K562 (cell line): ENCODE data around the gene DLST. TPM values are rescaled to one million over a fixed set of nuclear protein-coding genes. Genes with fewer than 3 reads are reported as not detected.

ENCODE experiments used
- CBX3 ChIP-seq, 2 experiments: IDR thresholded peaks; 1 replicate in 1 of 2; 2 replicates in 1 of 2; pipeline ENCODE4 v1.6.1; 2012; ENCODE audit warnings: inconsistent platforms in 2 of 2, low read length in 2 of 2, borderline replicate concordance in 1 of 2, control low read depth in 1 of 2
- CREB3L1 ChIP-seq: fragments of 450-650 bp; IDR thresholded peaks from 2 replicates; pipeline ENCODE4 v1.6.1; 2014; ENCODE audit warnings: low read depth, mild to moderate bottlenecking, moderate library complexity, borderline replicate concordance
- JUND ChIP-seq, 2 experiments: IDR thresholded peaks; 2 replicates in 1 of 2; 3 replicates in 1 of 2; pipeline ENCODE4 v1.6.1; 2011; ENCODE audit warnings: borderline replicate concordance in 2 of 2, low read depth in 2 of 2, low read length in 2 of 2, improper control_type of control experiment in 1 of 2, missing biosample characterization in 1 of 2, missing genetic modification characterization in 1 of 2, missing genetic modification reagents in 1 of 2
- NELFE ChIP-seq: IDR thresholded peaks from 2 replicates; pipeline ENCODE4 v1.6.1; 2011; ENCODE audit warnings: mild to moderate bottlenecking; ENCODE audit not compliant: insufficient read depth, insufficient read length
- NONO ChIP-seq, 2 experiments: fragments of 200-400 bp in 1 of 2; fragments of 450-650 bp in 1 of 2; formaldehyde crosslinking in 1 of 2; IDR thresholded peaks; 2 replicates each; pipeline ENCODE4 v1.6.1; 2017; ENCODE audit warnings: low read depth in 2 of 2, mild to moderate bottlenecking in 2 of 2, moderate library complexity in 2 of 2, low read length in 1 of 2
- NR0B1 ChIP-seq: fragments of 450-650 bp; IDR thresholded peaks from one replicate; pipeline ENCODE4 v1.6.1; 2018; ENCODE audit warnings: mild to moderate bottlenecking, moderate library complexity; ENCODE audit not compliant: partially characterized antibody
- SAFB ChIP-seq: fragments of 200-400 bp; formaldehyde crosslinking; IDR thresholded peaks from 2 replicates; pipeline ENCODE4 v1.6.1; 2017; ENCODE audit warnings: low read depth, low read length, borderline replicate concordance
- SETDB1 ChIP-seq: IDR thresholded peaks from one replicate; pipeline ENCODE4 v1.6.1; 2012; ENCODE audit warnings: low read length, control low read depth, inconsistent platforms
- SMARCA4 ChIP-seq: fragments of 450-650 bp; IDR thresholded peaks from 2 replicates; pipeline ENCODE4 v1.6.1; 2016
- SMC3 ChIP-seq: conservative IDR thresholded peaks from 2 replicates; pipeline ENCODE4 v1.6.1; 2011; ENCODE audit warnings: low read depth, low read length, improper control_type of control experiment; ENCODE audit not compliant: insufficient read depth
- STAT5A ChIP-seq: IDR thresholded peaks from 2 replicates; pipeline ENCODE4 v1.6.1; 2012; ENCODE audit warnings: low read length, inconsistent platforms, borderline replicate concordance
- SUPT5H ChIP-seq: fragments of 450-650 bp; IDR thresholded peaks from 2 replicates; pipeline ENCODE4 v1.6.1; 2016
- TGIF2 ChIP-seq: sonication (generic); formaldehyde crosslinking; IDR thresholded peaks from 2 replicates; pipeline ENCODE4 v1.8.1; 2022; ENCODE audit warnings: mild to moderate bottlenecking, missing genetic modification reagents, moderate library complexity
- ZNF444 ChIP-seq: fragments of 250-450 bp; sonication (Bioruptor Pico); IDR thresholded peaks from 2 replicates; pipeline ENCODE4 v1.4.0; 2020; ENCODE audit warnings: mild to moderate bottlenecking, moderate library complexity
- polyA plus RNA-seq, 8 experiments: library from polyadenylated mRNA; depleted of rRNA in 4 of 8; stranded (reverse) in 5 of 8; unstranded in 3 of 8; fragments of >200 nt; fragmentation: Nextera tagmentation in 2 of 8; fragmentation: Illumina TruSeq in 1 of 8; extraction: Ambion mirVana in 2 of 8; extraction: Trizol in 1 of 8; gene quantifications; 2 replicates each; pipeline versions ENCODE4 v1.2.1 to v1.2.3, GENCODE V29; 2011 to 2014; ENCODE audit warnings: inconsistent platforms in 1 of 8, missing spikeins in 1 of 8
- total RNA-seq, 7 experiments: library from RNA; depleted of rRNA in 6 of 7; stranded (reverse); fragments of >200 nt in 6 of 7; fragmentation: Illumina TruSeq in 2 of 7; extraction: Trizol in 2 of 7; gene quantifications; 2 replicates each; pipeline versions ENCODE4 v1.2.1 to v1.2.3, GENCODE V29; 2011 to 2021; ENCODE audit warnings: low replicate concordance in 1 of 7
- TF ChIP-seq, protein P1 (sequence below), 2 experiments: fragments of 450-650 bp; conservative IDR thresholded peaks; 2 replicates each; pipeline ENCODE4 v1.6.1; 2017; ENCODE audit warnings: mild to moderate bottlenecking in 2 of 2, moderate library complexity in 2 of 2
- TF ChIP-seq, protein P2 (sequence below): IDR thresholded peaks from 2 replicates; pipeline ENCODE4 v1.6.1; 2016; ENCODE audit warnings: missing genetic modification characterization, missing compliant biosample characterization

The DLST gene
- total and polyA plus RNA-seq, 9 of the 15 experiments (the other 6 are each of a cell fraction or from before 2014, with no cell fraction given), result 3.0 to 73.7 (median 45.4) TPM

GRCh38 chr14:74905595-74906142 lies 24.0 kb downstream of the DLST start (continued):
- TF ChIP-seq JUND (IDR thresholded peaks at IDR 0.05; ENCODE audit: borderline replicate concordance, low read depth, low read length), result peak; percentile 45; the same call in 1 of the 2 replicates
- no peak for TF ChIP-seq JUND (tag; IDR thresholded peaks at IDR 0.05; ENCODE audit: borderline replicate concordance, low read depth, low read length)
- no peak for TF ChIP-seq NELFE
- TF ChIP-seq CREB3L1, result no peak
- TF ChIP-seq TGIF2 (CRISPR knock-in tag), result no peak
- TF ChIP-seq, protein P1, sequence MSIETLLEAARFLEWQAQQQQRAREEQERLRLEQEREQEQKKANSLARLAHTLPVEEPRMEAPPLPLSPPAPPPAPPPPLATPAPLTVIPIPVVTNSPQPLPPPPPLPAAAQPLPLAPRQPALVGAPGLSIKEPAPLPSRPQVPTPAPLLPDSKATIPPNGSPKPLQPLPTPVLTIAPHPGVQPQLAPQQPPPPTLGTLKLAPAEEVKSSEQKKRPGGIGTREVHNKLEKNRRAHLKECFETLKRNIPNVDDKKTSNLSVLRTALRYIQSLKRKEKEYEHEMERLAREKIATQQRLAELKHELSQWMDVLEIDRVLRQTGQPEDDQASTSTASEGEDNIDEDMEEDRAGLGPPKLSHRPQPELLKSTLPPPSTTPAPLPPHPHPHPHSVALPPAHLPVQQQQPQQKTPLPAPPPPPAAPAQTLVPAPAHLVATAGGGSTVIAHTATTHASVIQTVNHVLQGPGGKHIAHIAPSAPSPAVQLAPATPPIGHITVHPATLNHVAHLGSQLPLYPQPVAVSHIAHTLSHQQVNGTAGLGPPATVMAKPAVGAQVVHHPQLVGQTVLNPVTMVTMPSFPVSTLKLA (conservative IDR thresholded peaks at IDR 0.05), result peak; percentile 86 to 88
- no peak for TF ChIP-seq SETDB1
- TF ChIP-seq, protein P2, sequence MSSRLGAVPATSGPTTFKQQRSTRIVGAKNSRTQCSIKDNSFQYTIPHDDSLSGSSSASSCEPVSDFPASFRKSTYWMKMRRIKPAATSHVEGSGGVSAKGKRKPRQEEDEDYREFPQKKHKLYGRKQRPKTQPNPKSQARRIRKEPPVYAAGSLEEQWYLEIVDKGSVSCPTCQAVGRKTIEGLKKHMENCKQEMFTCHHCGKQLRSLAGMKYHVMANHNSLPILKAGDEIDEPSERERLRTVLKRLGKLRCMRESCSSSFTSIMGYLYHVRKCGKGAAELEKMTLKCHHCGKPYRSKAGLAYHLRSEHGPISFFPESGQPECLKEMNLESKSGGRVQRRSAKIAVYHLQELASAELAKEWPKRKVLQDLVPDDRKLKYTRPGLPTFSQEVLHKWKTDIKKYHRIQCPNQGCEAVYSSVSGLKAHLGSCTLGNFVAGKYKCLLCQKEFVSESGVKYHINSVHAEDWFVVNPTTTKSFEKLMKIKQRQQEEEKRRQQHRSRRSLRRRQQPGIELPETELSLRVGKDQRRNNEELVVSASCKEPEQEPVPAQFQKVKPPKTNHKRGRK (tag), result no peak
- TF ChIP-seq SAFB, result peak; percentile 72; the same call in 1 of the 2 replicates
- TF ChIP-seq STAT5A, result no peak
- no peak for TF ChIP-seq CBX3 (IDR thresholded peaks at IDR 0.05; ENCODE audit: borderline replicate concordance in 1 of 2, low read length in 2 of 2)
- TF ChIP-seq ZNF444 (CRISPR knock-in tag), result no peak
- no peak for TF ChIP-seq NONO (IDR thresholded peaks at IDR 0.05; ENCODE audit: low read depth in 2 of 2, low read length in 1 of 2)
- peak; percentile 54; the same call in 1 of the 2 replicates for TF ChIP-seq SUPT5H
- peak; percentile 87 for TF ChIP-seq SMC3
- TF ChIP-seq SMARCA4, result no peak
- no peak for TF ChIP-seq NR0B1
